Ovary (tissue), 10 donors: Measurements from ENCODE around the gene LDHA. TPM values are rescaled to one million over a fixed set of nuclear protein-coding genes. Genes with fewer than 3 reads are reported as not detected.

Experiments
- DNase-seq, 5 donors: peaks; one replicate each; pipeline ENCODE4 v3.0.0-alpha.2; 2019 to 2020
- H3K27ac ChIP-seq, 2 donors: fragments of 200-600 bp; one replicate each; pipeline versions ENCODE4 v1.5.1 to v1.8.0; 2019 to 2022
- H3K27me3 ChIP-seq: fragments of 200-600 bp; one replicate; pipeline ENCODE4 v1.8.0; 2022
- H3K36me3 ChIP-seq: fragments of 200-600 bp; sonication (generic); one replicate; pipeline ENCODE4 v1.5.1; 2019
- H3K4me1 ChIP-seq: one replicate; pipeline ENCODE4 v1.8.1; 2013; ENCODE audit warnings: mild to moderate bottlenecking, moderate library complexity; ENCODE audit not compliant: insufficient read depth
- H3K4me3 ChIP-seq: fragments of 200-600 bp; sonication (generic); one replicate; pipeline ENCODE4 v1.5.1; 2017
- H3K9me3 ChIP-seq, 2 donors: fragments of 200-600 bp in 1 of 2; sonication (generic) in 1 of 2; one replicate each; pipeline versions ENCODE4 v1.5.1 to v1.8.1; 2013 to 2019; ENCODE audit warnings: mild to moderate bottlenecking in 1 of 2, moderate library complexity in 1 of 2
- CTCF ChIP-seq, 3 donors: fragments of 450-650 bp in 2 of 3; fragments of 200-600 bp in 1 of 3; IDR thresholded peaks; one replicate each; pipeline versions ENCODE4 v1.5.1 to v1.8.0; 2016 to 2022; ENCODE audit warnings: antibody characterized with exemption in 3 of 3, mild to moderate bottlenecking in 1 of 3
- EP300 ChIP-seq: sonication (generic); formaldehyde crosslinking; IDR thresholded peaks from one replicate; pipeline ENCODE4 v1.6.1; 2017; ENCODE audit warnings: antibody characterized with exemption
- POLR2A ChIP-seq: fragments of 450-650 bp; IDR thresholded peaks from one replicate; pipeline ENCODE4 v1.6.1; 2017; ENCODE audit warnings: antibody characterized with exemption, mild to moderate bottlenecking, moderate library complexity
- WGBS, 3 donors: extraction: QIAGEN DNeasy Blood & Tissue Kit in 1 of 3; methylation state at CpG; one replicate each; pipeline versions ENCODE4 v1.1.5 to v1.1.7; 2013 to 2017; 5-methylcytosine and 5-hydroxymethylcytosine counted together
- intact Hi-C, 4 donors: fragments of 100-400 bp; cut with DNase I; formaldehyde crosslinking; loops; one replicate each; pipeline versions ENCODE4 v1.11.0 to v1.15.1; 2022 to 2023
- long read RNA-seq, 3 donors: library from polyadenylated mRNA in 2 of 3; unstranded in 2 of 3; transcript quantifications; one replicate each; pipeline ENCODE4 v2.0.0 and lab custom pipeline, GENCODE V29; 2021 to 2026
- polyA plus RNA-seq, 2 donors: library from polyadenylated mRNA; stranded (reverse); fragments of 200-250 nt in 1 of 2; fragments of 350-450 nt in 1 of 2; fragmentation: Illumina TruSeq in 1 of 2; extraction: RNeasy Lipid Tissue Mini Kit (QIAGEN cat#74804) in 1 of 2; gene quantifications; one replicate each; pipeline ENCODE4 v1.2.3, GENCODE V29; 2013 to 2014
- total RNA-seq, 7 donors: library from RNA; depleted of rRNA in 2 of 7; stranded (reverse); fragments of >200 nt in 2 of 7; fragmentation: NEBNext Ultra II Directional in 3 of 7; extraction: Animal tissue kit (Norgen Biotek cat#: 25700) in 3 of 7; gene quantifications; one replicate each; pipeline versions ENCODE4 v1.1.0 to v1.2.4, GENCODE V29; 2016 to 2023
- donor health status: DM: no; HTN: no; CAD: no; lungs with moderate emphysema.
- donor health status: DM: no; HTN: no; CAD: no.
- donor health status: Bipolar disorder and iron deficiency.
- donor health status: DM: yes; HTN: yes; CAD: no.
- donor health status: DM: no; HTN: no; CAD: no.
- donor health status: DM: yes; HTN: yes; CAD: no.

LDHA gene
- total RNA-seq (100 to 1,000 TPM; 110 to 398 (median 199) TPM), polyA plus RNA-seq (100 to 1,000 TPM; 130 to 444 TPM)
- long read RNA-seq, donor 1, transcript LDHA-223 (7 exons, 1,340 nt): minor isoform, 10 of 1,154 reads
- long read RNA-seq, donor 1, transcript LDHA-220 (7 exons, 1,288 nt): minor isoform, 30 of 1,154 reads
- long read RNA-seq, donor 1, transcript LDHA-202 (5 exons, 2,169 nt): minor isoform, 142 of 1,154 reads
- long read RNA-seq, donor 1, transcript LDHA-205 (8 exons, 2,416 nt): major isoform, 944 of 1,154 reads
- long read RNA-seq, donor 1, partial matches to known transcripts: 6 of 1,154 reads
- long read RNA-seq, donor 1, other reads (novel, unspliced or antisense): 18 of 1,154 reads
- long read RNA-seq, donor 2, transcript LDHA-202 (5 exons, 2,169 nt): minor isoform, 28 of 427 reads
- long read RNA-seq, donor 2, transcript LDHA-205 (8 exons, 2,416 nt): major isoform, 210 of 427 reads
- long read RNA-seq, donor 2, transcript LDHA-220 (7 exons, 1,288 nt): minor isoform, 7 of 427 reads
- long read RNA-seq, donor 2, transcript LDHA-216 (4 exons, 1,345 nt): minor isoform, 30 of 427 reads
- long read RNA-seq, donor 2, partial matches to known transcripts: 131 of 427 reads
- long read RNA-seq, donor 2, other reads (novel, unspliced or antisense): 10 of 427 reads
- long read RNA-seq, donor 3, transcript LDHA-202 (5 exons, 2,169 nt): minor isoform, 26 of 252 reads
- long read RNA-seq, donor 3, transcript LDHA-205 (8 exons, 2,416 nt): major isoform, 202 of 252 reads
- long read RNA-seq, donor 3, partial matches to known transcripts: 13 of 252 reads
- long read RNA-seq, donor 3, other reads (novel, unspliced or antisense): 5 of 252 reads

GRCh38 chr11:18394275-18394927 lies at the start of gene LDHA:
Gene LDHA (plus strand): TSS chr11:18394563. CDS start chr11:18396843, 2,280 bp downstream.
- Histone ChIP-seq H3K36me3 (no peaks in the 10 kb centered on the region), H3K4me3 (peak within 1 kb of the TSS; percentile 74), H3K27ac (peak within 1 kb of the TSS; percentile 76 to 92), H3K9me3 (no peaks in the 10 kb centered on the region), H3K4me1 (peaks cover 3% of the 10 kb centered on the region), H3K27me3 (no peaks in the 10 kb centered on the region)
- peak; percentile 96 to 99 (median 98) for DNase-seq
- 0 to 2% (median 0%) methylated on average over 26 to 60 of the region's 60 CpGs for WGBS, 3 donors
- TF ChIP-seq EP300 (peak; percentile 87), POLR2A (peak; percentile 99), CTCF (IDR thresholded peaks at IDR 0.05) (peak in 1 of 3 donors; percentile 4)
- intact Hi-C loops: loop anchor here in 1 of 4 donors (2.0 to 10.0 kb wide), 2 partner anchors 72 to 300 kb away; partner anchors contain the start of genes GTF2H1, HPS5 and TMEM86A

GRCh38 chr11:18347471-18348125 lies 46.8 kb upstream of the LDHA start:
- no peak for DNase-seq
- no peaks in the 10 kb centered on the region for H3K4me1 ChIP-seq
- 83 to 88% (median 85%) methylated on average over 5 of the region's 5 CpGs for WGBS, 3 donors
- intact Hi-C loops: no loop called here
- no peak for TF ChIP-seq CTCF (IDR thresholded peaks at IDR 0.05)
- TF ChIP-seq EP300: no peak
- TF ChIP-seq POLR2A: no peak
- H3K27me3 ChIP-seq: no peaks in the 10 kb centered on the region
- H3K27ac ChIP-seq: no peak overlapping the region
- no peak overlapping the region for H3K4me3 ChIP-seq
- no peaks in the 10 kb centered on the region for H3K9me3 ChIP-seq
- no peaks in the 10 kb centered on the region for H3K36me3 ChIP-seq

- Histone ChIP-seq H3K9me3 (no peaks in the 10 kb centered on the region), H3K27ac (no peak overlapping the region), H3K4me3 (no peak overlapping the region), H3K4me1 (no peaks in the 10 kb centered on the region), H3K27me3 (no peaks in the 10 kb centered on the region), H3K36me3 (no peaks in the 10 kb centered on the region)
- DNase-seq: no peak
- 71 to 77% (median 74%) methylated on average over 3 of the region's 3 CpGs for WGBS, 3 donors
- no peak for TF ChIP-seq POLR2A
- no peak for TF ChIP-seq CTCF (IDR thresholded peaks at IDR 0.05)
- TF ChIP-seq EP300: no peak
- intact Hi-C loops: no loop called here
Measured at GRCh38 chr11:18352581-18352980, 41.8 kb upstream of the LDHA start.

- DNase-seq: no peak
- H3K36me3 ChIP-seq: no peaks in the 10 kb centered on the region
- no peaks in the 10 kb centered on the region for H3K4me1 ChIP-seq
- intact Hi-C loops: no loop called here
- 77 to 83% (median 83%) methylated on average over 4 of the region's 4 CpGs for WGBS, 3 donors
- H3K27ac ChIP-seq: no peak overlapping the region
- no peaks in the 10 kb centered on the region for H3K9me3 ChIP-seq
- H3K4me3 ChIP-seq: no peak overlapping the region
- H3K27me3 ChIP-seq: no peaks in the 10 kb centered on the region
- no peak for TF ChIP-seq EP300
- TF ChIP-seq CTCF (IDR thresholded peaks at IDR 0.05): no peak
- TF ChIP-seq POLR2A: no peak
Measured at GRCh38 chr11:18358646-18359045, 35.7 kb upstream of the LDHA start.
